NB4 (cell line): ENCODE results near the gene DOCK3.

ENCODE experiments used
- POLR2A ChIP-seq: IDR thresholded peaks from 2 replicates; pipeline ENCODE4 v1.6.1; 2011; ENCODE audit warnings: mild to moderate bottlenecking; ENCODE audit not compliant: insufficient read length; ENCODE audit errors: extremely low read depth
- TF ChIP-seq, protein P1 (sequence below): IDR thresholded peaks from one replicate; pipeline ENCODE4 v1.5.1; 2012; ENCODE audit warnings: low read depth, low read length

DNA sequence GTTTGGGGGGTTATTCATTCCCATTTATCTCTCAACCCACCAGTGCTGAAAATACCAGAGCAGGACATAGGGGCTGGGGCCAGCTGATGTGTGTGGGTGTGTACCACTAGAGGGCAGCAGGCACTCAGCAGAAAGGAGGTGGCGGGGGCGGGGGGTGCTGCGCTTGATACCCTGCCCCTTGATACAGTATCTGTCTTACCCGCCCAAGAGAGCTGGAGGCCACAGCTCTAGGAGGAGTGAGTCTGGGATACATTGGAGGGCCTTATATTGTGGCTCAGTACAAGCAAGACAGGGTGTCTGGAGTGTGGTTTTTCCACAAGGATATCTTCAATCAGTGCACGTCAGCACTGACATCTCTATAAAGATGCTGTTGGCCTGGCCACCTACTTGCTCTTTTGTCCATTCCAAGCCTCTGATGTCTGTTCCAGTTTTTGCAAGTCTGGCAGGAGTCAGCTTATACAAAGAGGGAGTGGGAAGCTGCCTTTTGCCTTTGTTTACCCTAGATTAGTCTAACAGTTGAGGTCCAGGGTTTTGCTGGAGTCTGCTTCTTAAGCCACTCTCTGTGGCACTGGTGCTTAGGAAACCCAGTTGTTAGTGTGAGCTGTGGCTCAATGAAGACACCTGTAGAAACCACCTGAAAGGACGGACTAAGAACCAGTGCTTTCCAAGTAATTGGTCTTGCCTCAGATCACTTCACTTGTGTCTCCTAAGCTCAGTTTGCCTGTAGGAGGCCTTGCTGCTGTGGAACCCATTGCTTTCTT is 714.9 kb downstream of the DOCK3 start:
- TF ChIP-seq, protein P1, sequence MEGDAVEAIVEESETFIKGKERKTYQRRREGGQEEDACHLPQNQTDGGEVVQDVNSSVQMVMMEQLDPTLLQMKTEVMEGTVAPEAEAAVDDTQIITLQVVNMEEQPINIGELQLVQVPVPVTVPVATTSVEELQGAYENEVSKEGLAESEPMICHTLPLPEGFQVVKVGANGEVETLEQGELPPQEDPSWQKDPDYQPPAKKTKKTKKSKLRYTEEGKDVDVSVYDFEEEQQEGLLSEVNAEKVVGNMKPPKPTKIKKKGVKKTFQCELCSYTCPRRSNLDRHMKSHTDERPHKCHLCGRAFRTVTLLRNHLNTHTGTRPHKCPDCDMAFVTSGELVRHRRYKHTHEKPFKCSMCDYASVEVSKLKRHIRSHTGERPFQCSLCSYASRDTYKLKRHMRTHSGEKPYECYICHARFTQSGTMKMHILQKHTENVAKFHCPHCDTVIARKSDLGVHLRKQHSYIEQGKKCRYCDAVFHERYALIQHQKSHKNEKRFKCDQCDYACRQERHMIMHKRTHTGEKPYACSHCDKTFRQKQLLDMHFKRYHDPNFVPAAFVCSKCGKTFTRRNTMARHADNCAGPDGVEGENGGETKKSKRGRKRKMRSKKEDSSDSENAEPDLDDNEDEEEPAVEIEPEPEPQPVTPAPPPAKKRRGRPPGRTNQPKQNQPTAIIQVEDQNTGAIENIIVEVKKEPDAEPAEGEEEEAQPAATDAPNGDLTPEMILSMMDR: peak; percentile 73
- no peak for TF ChIP-seq POLR2A
